Trophoblast cell (in vitro differentiated cells and primary cell): ENCODE results near the gene ADCY5.
A peak's percentile ranks its signal among the peaks of the same experiment; 100 is the strongest.

Source experiments
- DNase-seq, 2 donors: peaks; one replicate each; pipeline ENCODE4 v3.0.0-alpha.2; 2016
- H2AFZ ChIP-seq: 2 replicates; pipeline ENCODE4 v1.6.1; 2013; ENCODE audit warnings: low read length, moderate library complexity, mild to moderate bottlenecking; ENCODE audit not compliant: insufficient read depth, poor library complexity
- H2AK5ac ChIP-seq: 2 replicates; pipeline ENCODE4 v1.6.1; 2013; ENCODE audit warnings: mild to moderate bottlenecking, low read length
- H2BK120ac ChIP-seq: 2 replicates; pipeline ENCODE4 v1.6.1; 2013; ENCODE audit warnings: low read length, mild to moderate bottlenecking, moderate library complexity; ENCODE audit not compliant: insufficient read depth, poor library complexity
- H2BK12ac ChIP-seq: 2 replicates; pipeline ENCODE4 v1.6.1; 2013; ENCODE audit warnings: mild to moderate bottlenecking, low read length, moderate library complexity
- H2BK5ac ChIP-seq: 2 replicates; pipeline ENCODE4 v1.6.1; 2013; ENCODE audit warnings: low read length, low read depth, moderate library complexity, mild to moderate bottlenecking; ENCODE audit not compliant: poor library complexity
- H3K14ac ChIP-seq: 2 replicates; pipeline ENCODE4 v1.6.1; 2013; ENCODE audit warnings: mild to moderate bottlenecking, low read length
- H3K18ac ChIP-seq: 2 replicates; pipeline ENCODE4 v1.6.1; 2013; ENCODE audit warnings: mild to moderate bottlenecking, low read length
- H3K23ac ChIP-seq: 2 replicates; pipeline ENCODE4 v1.6.1; 2013; ENCODE audit warnings: low read length
- H3K27ac ChIP-seq: 2 replicates; pipeline ENCODE4 v1.5.1; 2013; ENCODE audit warnings: low read depth, mild to moderate bottlenecking, inconsistent platforms, low read length, moderate library complexity
- H3K27me3 ChIP-seq: 2 replicates; pipeline ENCODE4 v1.6.1; 2013; ENCODE audit warnings: inconsistent platforms, mild to moderate bottlenecking, low read length, moderate library complexity; ENCODE audit not compliant: insufficient read depth
- H3K36me3 ChIP-seq, 2 experiments: 1 replicate in 1 of 2; 2 replicates in 1 of 2; pipeline ENCODE4 v1.6.1; 2013; ENCODE audit warnings: low read length in 2 of 2, mild to moderate bottlenecking in 2 of 2, moderate library complexity in 1 of 2; ENCODE audit not compliant: insufficient read depth in 2 of 2, control insufficient read depth in 1 of 2
- H3K4ac ChIP-seq: 2 replicates; pipeline ENCODE4 v1.6.1; 2013; ENCODE audit warnings: low read depth, mild to moderate bottlenecking, low read length, moderate library complexity
- H3K4me1 ChIP-seq, 2 experiments: 1 replicate in 1 of 2; 2 replicates in 1 of 2; pipeline ENCODE4 v1.6.1; 2013; ENCODE audit warnings: low read length in 2 of 2, mild to moderate bottlenecking in 2 of 2, moderate library complexity in 1 of 2; ENCODE audit not compliant: insufficient read depth in 2 of 2, control insufficient read depth in 1 of 2
- H3K4me2 ChIP-seq: 2 replicates; pipeline ENCODE4 v1.6.1; 2013; ENCODE audit warnings: inconsistent platforms, mild to moderate bottlenecking, low read length, moderate library complexity
- H3K4me3 ChIP-seq: 2 replicates; pipeline ENCODE4 v1.5.1; 2013; ENCODE audit warnings: mild to moderate bottlenecking, low read depth, low read length, inconsistent platforms
- H3K79me1 ChIP-seq: one replicate; pipeline ENCODE4 v1.6.1; 2013; ENCODE audit warnings: low read length
- H3K79me2 ChIP-seq: 2 replicates; pipeline ENCODE4 v1.6.1; 2013; ENCODE audit warnings: low read length, mild to moderate bottlenecking; ENCODE audit not compliant: control insufficient read depth, insufficient read depth, poor library complexity
- H3K9ac ChIP-seq: 2 replicates; pipeline ENCODE4 v1.6.1; 2013; ENCODE audit warnings: mild to moderate bottlenecking, low read length
- H3K9me3 ChIP-seq: 2 replicates; pipeline ENCODE4 v1.6.1; 2013; ENCODE audit warnings: low read depth, mild to moderate bottlenecking, control low read depth, inconsistent platforms, low read length; ENCODE audit not compliant: insufficient read depth
- H4K12ac ChIP-seq: 2 replicates; pipeline ENCODE4 v1.6.1; 2013; ENCODE audit warnings: low read depth, mild to moderate bottlenecking, low read length, moderate library complexity
- H4K8ac ChIP-seq: 2 replicates; pipeline ENCODE4 v1.6.1; 2013; ENCODE audit warnings: low read depth, mild to moderate bottlenecking, low read length, moderate library complexity
- H4K91ac ChIP-seq: one replicate; pipeline ENCODE4 v1.6.1; 2013; ENCODE audit warnings: low read depth, mild to moderate bottlenecking, low read length, moderate library complexity
- WGBS: extraction: QIAGEN DNeasy Blood & Tissue Kit; methylation state at CpG from one replicate; pipeline ENCODE4 v1.1.7; 2013; ENCODE audit warnings: missing lambda C conversion rate; ENCODE audit not compliant: insufficient read length, insufficient coverage; ENCODE audit errors: extremely low coverage; 5-methylcytosine and 5-hydroxymethylcytosine counted together

Gene ADCY5

GRCh38 chr3:123287962-123288302 is 161.0 kb downstream of the ADCY5 start:
- Histone ChIP-seq H3K14ac (no peak overlapping the region), H3K4me1 (peaks cover 6 to 11% of the 10 kb centered on the region in 2 experiments), H3K4me2 (no peak overlapping the region), H3K4ac (no peak overlapping the region), H3K9me3 (no peaks in the 10 kb centered on the region), H3K23ac (no peak overlapping the region), H4K12ac (no peak overlapping the region), H3K79me2 (no peaks in the 10 kb centered on the region), H3K79me1 (no peaks in the 10 kb centered on the region), H4K8ac (no peak overlapping the region), H3K27ac (no peak overlapping the region), H3K27me3 (no peaks in the 10 kb centered on the region), H4K91ac (no peak overlapping the region), H2AK5ac (no peak overlapping the region), H3K9ac (no peak overlapping the region), H2BK5ac (no peak overlapping the region), H3K18ac (no peak overlapping the region), H3K4me3 (no peak overlapping the region), H2BK12ac (no peak overlapping the region), H2AFZ (no peak overlapping the region), H2BK120ac (no peak overlapping the region), H3K36me3 (no peaks in the 10 kb centered on the region)
- no CpG with 5 or more reads among the region's 6 CpGs for WGBS
- no peak for DNase-seq

GRCh38 chr3:123287051-123287961 is 161.6 kb downstream of the ADCY5 start:
- no peak overlapping the region for H4K12ac ChIP-seq
- no peaks in the 10 kb centered on the region for H3K79me2 ChIP-seq
- H3K4me1 ChIP-seq, result peaks cover 6 to 11% of the 10 kb centered on the region in 2 experiments
- H3K9ac ChIP-seq, result no peak overlapping the region
- no peak overlapping the region for H3K4me3 ChIP-seq
- H2AFZ ChIP-seq, result no peak overlapping the region
- H4K91ac ChIP-seq, result no peak overlapping the region
- no peaks in the 10 kb centered on the region for H3K27me3 ChIP-seq
- H2BK12ac ChIP-seq, result no peak overlapping the region
- H3K79me1 ChIP-seq, result no peaks in the 10 kb centered on the region
- no peak overlapping the region for H2BK120ac ChIP-seq
- WGBS, result no CpG with 5 or more reads among the region's 14 CpGs
- H4K8ac ChIP-seq, result no peak overlapping the region
- no peak overlapping the region for H2AK5ac ChIP-seq
- H3K36me3 ChIP-seq, result no peaks in the 10 kb centered on the region
- no peak overlapping the region for H2BK5ac ChIP-seq
- H3K4ac ChIP-seq, result no peak overlapping the region
- H3K27ac ChIP-seq, result no peak overlapping the region
- H3K14ac ChIP-seq, result no peak overlapping the region
- H3K9me3 ChIP-seq, result no peaks in the 10 kb centered on the region
- no peak overlapping the region for H3K23ac ChIP-seq
- no peak overlapping the region for H3K18ac ChIP-seq
- no peak overlapping the region for H3K4me2 ChIP-seq
- no peak for DNase-seq

- Histone ChIP-seq H3K27me3 (no peaks in the 10 kb centered on the region), H3K4ac (no peak overlapping the region), H2AK5ac (no peak overlapping the region), H3K14ac (no peak overlapping the region), H3K9ac (no peak overlapping the region), H2BK12ac (no peak overlapping the region), H3K4me1 (peaks cover 6 to 11% of the 10 kb centered on the region in 2 experiments), H3K18ac (no peak overlapping the region), H3K9me3 (no peaks in the 10 kb centered on the region), H3K36me3 (no peaks in the 10 kb centered on the region), H3K79me2 (no peaks in the 10 kb centered on the region), H4K91ac (no peak overlapping the region), H4K8ac (no peak overlapping the region), H3K79me1 (no peaks in the 10 kb centered on the region), H4K12ac (no peak overlapping the region), H2BK120ac (no peak overlapping the region), H3K27ac (no peak overlapping the region), H2AFZ (no peak overlapping the region), H2BK5ac (no peak overlapping the region), H3K4me3 (no peak overlapping the region), H3K4me2 (no peak overlapping the region), H3K23ac (no peak overlapping the region)
- WGBS, result no CpG with 5 or more reads among the region's 16 CpGs
- peak; percentile 43 to 65 for DNase-seq
Measured at GRCh38 chr3:123286308-123287023, 162.4 kb downstream of the ADCY5 start.

- Histone ChIP-seq H3K18ac (no peak overlapping the region), H4K8ac (no peak overlapping the region), H3K4me1 (peaks cover 6 to 11% of the 10 kb centered on the region in 2 experiments), H4K12ac (no peak overlapping the region), H2AFZ (no peak overlapping the region), H2BK12ac (no peak overlapping the region), H2BK5ac (no peak overlapping the region), H3K14ac (no peak overlapping the region), H3K79me2 (no peaks in the 10 kb centered on the region), H3K27ac (no peak overlapping the region), H2AK5ac (no peak overlapping the region), H2BK120ac (no peak overlapping the region), H3K4me3 (no peak overlapping the region), H3K79me1 (no peaks in the 10 kb centered on the region), H3K9me3 (no peaks in the 10 kb centered on the region), H3K9ac (no peak overlapping the region), H3K23ac (no peak overlapping the region), H3K27me3 (no peaks in the 10 kb centered on the region), H3K36me3 (no peaks in the 10 kb centered on the region), H3K4ac (no peak overlapping the region), H4K91ac (no peak overlapping the region), H3K4me2 (no peak overlapping the region)
- WGBS, result no CpG with 5 or more reads among the region's 4 CpGs
- no peak for DNase-seq
Measured at GRCh38 chr3:123285931-123286307, 163.0 kb downstream of the ADCY5 start.
